H1 (cell line): ENCODE measurements around the gene SASS6. TPM values are rescaled to one million over a fixed set of nuclear protein-coding genes. Genes with fewer than 3 reads are reported as not detected.

Experiments
- ATF2 ChIP-seq: IDR thresholded peaks from 2 replicates; pipeline ENCODE4 v1.6.1; 2012; ENCODE audit warnings: low read length, inconsistent platforms
- CBX5 ChIP-seq: fragments of 300-800, 300-1000 bp; sonication (generic); IDR thresholded peaks from 2 replicates; pipeline ENCODE4 v1.7.1; 2016; ENCODE audit warnings: antibody characterized with exemption, low read length, low read depth
- CHD7 ChIP-seq: fragments of 300-600 bp; sonication (generic); IDR thresholded peaks from 2 replicates; pipeline ENCODE4 v1.7.1; 2012; ENCODE audit warnings: low read length, moderate library complexity, mild to moderate bottlenecking, inconsistent platforms; ENCODE audit not compliant: insufficient replicate concordance
- CTBP2 ChIP-seq: IDR thresholded peaks from 2 replicates; pipeline ENCODE4 v1.7.0; 2011; ENCODE audit warnings: borderline replicate concordance, mild to moderate bottlenecking, moderate library complexity, mixed read lengths, low read length; ENCODE audit not compliant: insufficient read depth, insufficient read length
- HDAC2 ChIP-seq, 2 experiments: fragments of 300-600 bp in 1 of 2; sonication (generic) in 1 of 2; IDR thresholded peaks; 2 replicates each; pipeline ENCODE4 v1.6.1; 2011 to 2012; ENCODE audit warnings: low read depth in 2 of 2, low read length in 2 of 2, mild to moderate bottlenecking in 2 of 2, moderate library complexity in 2 of 2, borderline replicate concordance in 1 of 2, inconsistent platforms in 1 of 2
- KDM5A ChIP-seq: fragments of 200-600 bp; IDR thresholded peaks from 2 replicates; pipeline ENCODE4 v1.7.1; 2012; ENCODE audit warnings: mild to moderate bottlenecking, low read length, inconsistent platforms, mixed read lengths
- NRF1 ChIP-seq: IDR thresholded peaks from 2 replicates; pipeline ENCODE4 v1.6.1; 2011; ENCODE audit warnings: mild to moderate bottlenecking, low read depth, low read length, improper control_type of control experiment
- TBP ChIP-seq: IDR thresholded peaks from 2 replicates; pipeline ENCODE4 v1.6.1; 2011; ENCODE audit warnings: low read depth, low read length, improper control_type of control experiment
- TEAD4 ChIP-seq: IDR thresholded peaks from 2 replicates; pipeline ENCODE4 v1.6.1; 2012; ENCODE audit warnings: low read depth, low read length, inconsistent platforms, mixed read lengths
- polyA plus RNA-seq, 7 experiments: library from polyadenylated mRNA; depleted of rRNA in 3 of 7; stranded (reverse) in 5 of 7; unstranded in 2 of 7; fragments of >200 nt in 5 of 7; fragments of 200-250 nt in 2 of 7; gene quantifications; 1 replicate in 5 of 7; 2 replicates in 1 of 7; 4 replicates in 1 of 7; pipeline versions ENCODE4 v1.2.1 to v1.2.3, GENCODE V29; 2011 to 2013; ENCODE audit warnings: missing spikeins in 2 of 7, mixed read lengths in 2 of 7
- total RNA-seq: library from RNA; stranded (reverse); fragmentation: NEBNext Ultra II Directional; extraction: Animal tissue kit (Norgen Biotek cat#: 25700); gene quantifications from 2 replicates; pipeline ENCODE4 v1.2.1, GENCODE V29; 2021

Gene SASS6
- total and polyA plus RNA-seq, 2 of the 8 experiments (the other 6 are each of a cell fraction or from before 2014, with no cell fraction given): 1.2 to 13.8 TPM

DNA sequence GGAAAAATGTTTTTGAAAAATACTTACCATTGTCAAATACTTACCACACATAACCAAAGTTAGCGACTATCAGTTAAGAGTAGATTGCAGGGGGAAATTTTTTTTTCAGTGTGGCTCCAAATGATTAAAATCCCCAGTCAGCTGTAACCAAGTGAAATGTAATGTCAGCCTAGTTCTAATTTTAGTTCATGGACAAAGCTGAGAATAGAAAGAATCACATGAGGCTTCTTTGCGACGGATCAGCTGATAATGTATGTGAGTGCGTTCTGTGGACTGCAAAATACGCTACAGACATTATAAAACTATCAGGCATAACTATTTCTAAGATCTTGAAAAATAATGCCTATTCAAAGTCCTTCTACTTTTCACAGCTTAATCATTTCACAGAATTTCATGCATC lies 45.4 kb upstream of the SASS6 start, which contains the start of gene LRRC39 (continued):
- no peak for TF ChIP-seq CHD7
- TF ChIP-seq TEAD4: no peak
- no peak for TF ChIP-seq HDAC2 (IDR thresholded peaks at IDR 0.05; ENCODE audit: borderline replicate concordance in 1 of 2, low read depth in 2 of 2, low read length in 2 of 2)
- no peak for TF ChIP-seq CBX5
- TF ChIP-seq KDM5A: no peak
- no peak for TF ChIP-seq NRF1
- TF ChIP-seq CTBP2: no peak
- no peak for TF ChIP-seq TBP
- no peak for TF ChIP-seq ATF2
